HCT116 (cell line): ENCODE measurements around the gene EXOC4. TPM values are rescaled to one million over a fixed set of nuclear protein-coding genes. Genes with fewer than 3 reads are reported as not detected.

Experiments used
- ATAC-seq: fragments of 200-7000 bp; cut with Tn5 transposase; 2 replicates; pipeline ENCODE4 v1.9.1; 2020; ENCODE audit warnings: mild to moderate bottlenecking, moderate library complexity
- BruUV-seq: library from RNA; stranded (reverse); fragments of 400-500 nt; replicated peaks from 2 replicates; lab custom pipeline; 2021; lab: Mats Ljungman, UMichigan
- CTCF ChIA-PET: fragments of 300-600 bp; sonication (Branson Sonifier 250); formaldehyde crosslinking; loops from one replicate; lab custom pipeline; 2021; ENCODE audit warnings: antibody characterized with exemption; lab: Charles Lee
- POLR2A ChIA-PET: fragments of 300-600, 350-600 bp; sonication (Branson Sonifier 250); formaldehyde crosslinking; loops from one replicate; lab custom pipeline; 2021; ENCODE audit warnings: antibody characterized with exemption; lab: Charles Lee
- RAD21 ChIA-PET, 2 experiments: fragments of 300-600 bp; sonication (Branson Sonifier 250); formaldehyde crosslinking; loops; one replicate each; lab custom pipeline; 2023; ENCODE audit warnings: low total read pairs in 2 of 2; ENCODE audit not compliant: uncharacterized antibody in 2 of 2, unreplicated experiment in 2 of 2, low non-redundant PET in 1 of 2; lab: Charles Lee
- DNase-seq: peaks from one replicate; pipeline ENCODE4 v3.0.0-alpha.2; 2010; ENCODE audit warnings: low read depth, low spot score
- H2AFZ ChIP-seq: fragments of 200-600 bp; shearing (Covaris generic), sonication (generic); 2 replicates; pipeline ENCODE4 v1.6.1; 2017; ENCODE audit warnings: low read depth, mixed run types, mixed read lengths, antibody characterized with exemption, low read length; ENCODE audit not compliant: poor library complexity, severe bottlenecking
- H3K27ac ChIP-seq: 2 replicates; pipeline ENCODE4 v1.5.1; 2012; ENCODE audit warnings: low read depth, low read length
- H3K27me3 ChIP-seq: fragments of 200-600 bp; sonication (generic); 2 replicates; pipeline ENCODE4 v1.6.1; 2016; ENCODE audit warnings: mixed run types, low read length, mixed read lengths; ENCODE audit not compliant: insufficient read depth
- H3K36me3 ChIP-seq, 2 experiments: fragments of 200-500 bp in 1 of 2; fragments of 200-600 bp in 1 of 2; sonication (Bioruptor generic) in 1 of 2; sonication (generic) in 1 of 2; 2 replicates each; pipeline versions ENCODE4 v1.5.1 to v1.6.1; 2014 to 2016; ENCODE audit warnings: low read length in 2 of 2, inconsistent platforms in 1 of 2, mixed read lengths in 1 of 2, mixed run types in 1 of 2; ENCODE audit not compliant: insufficient read depth in 2 of 2, control insufficient read depth in 1 of 2
- H3K4me1 ChIP-seq, 2 experiments: fragments of 200-600 bp in 1 of 2; sonication (generic) in 1 of 2; 2 replicates each; pipeline versions ENCODE4 v1.5.1 to v1.6.1; 2012 to 2017; ENCODE audit warnings: low read length in 2 of 2, inconsistent platforms in 1 of 2, mild to moderate bottlenecking in 1 of 2, mixed read lengths in 1 of 2, mixed run types in 1 of 2, moderate library complexity in 1 of 2; ENCODE audit not compliant: insufficient read depth in 2 of 2, control insufficient read depth in 1 of 2
- H3K4me2 ChIP-seq: fragments of 200-600 bp; sonication (generic); 2 replicates; pipeline ENCODE4 v1.6.1; 2017; ENCODE audit warnings: mixed run types, low read length, mixed read lengths
- H3K4me3 ChIP-seq, 2 experiments: fragments of 200-600 bp in 1 of 2; sonication (generic) in 1 of 2; replicated peaks in 1 of 2; 2 replicates each; pipeline ENCODE4 v1.5.1; 2011 to 2016; ENCODE audit warnings: low read length in 2 of 2, control low read depth in 1 of 2, low read depth in 1 of 2, mild to moderate bottlenecking in 1 of 2, mixed read lengths in 1 of 2, mixed run types in 1 of 2
- H3K79me2 ChIP-seq: fragments of 200-600 bp; sonication (generic); 2 replicates; pipeline ENCODE4 v1.6.1; 2017; ENCODE audit warnings: mild to moderate bottlenecking, mixed run types, low read length, moderate library complexity, mixed read lengths; ENCODE audit not compliant: insufficient read depth
- H3K9ac ChIP-seq: fragments of 200-600 bp; sonication (generic); 2 replicates; pipeline ENCODE4 v1.6.1; 2016; ENCODE audit warnings: low read length, mixed read lengths
- H3K9me2 ChIP-seq: fragments of 200-600 bp; sonication (generic), shearing (Covaris generic); 2 replicates; pipeline ENCODE4 v1.6.1; 2017; ENCODE audit warnings: mixed run types, mild to moderate bottlenecking, moderate library complexity; ENCODE audit not compliant: insufficient read depth
- H3K9me3 ChIP-seq, 2 experiments: fragments of 200-500 bp in 1 of 2; fragments of 200-600 bp in 1 of 2; sonication (Bioruptor generic) in 1 of 2; sonication (generic) in 1 of 2; 2 replicates each; pipeline ENCODE4 v1.6.1; 2014 to 2017; ENCODE audit warnings: low read length in 2 of 2, mixed read lengths in 2 of 2, inconsistent platforms in 1 of 2, low read depth in 1 of 2, mild to moderate bottlenecking in 1 of 2, mixed run types in 1 of 2, moderate library complexity in 1 of 2; ENCODE audit not compliant: control insufficient read depth in 1 of 2, insufficient read depth in 1 of 2
- H4K20me1 ChIP-seq: fragments of 200-600 bp; sonication (generic), shearing (Covaris generic); 2 replicates; pipeline ENCODE4 v1.6.1; 2017; ENCODE audit warnings: mixed run types, mild to moderate bottlenecking, moderate library complexity; ENCODE audit not compliant: insufficient read depth
- EGR1 ChIP-seq: IDR thresholded peaks from 2 replicates; pipeline ENCODE4 v1.6.1; 2012; ENCODE audit warnings: low read depth
- EZH2phosphoT487 ChIP-seq: fragments of 200-600 bp; IDR thresholded peaks from 2 replicates; pipeline ENCODE4 v1.6.1; 2018; ENCODE audit warnings: antibody characterized with exemption, borderline replicate concordance
- FOSL1 ChIP-seq: IDR thresholded peaks from 2 replicates; pipeline ENCODE4 v1.6.1; 2012; ENCODE audit warnings: low read depth
- JUND ChIP-seq: IDR thresholded peaks from 2 replicates; pipeline ENCODE4 v1.6.1; 2012
- POLR2AphosphoS5 ChIP-seq: IDR thresholded peaks from 2 replicates; pipeline ENCODE4 v1.6.1; 2011; ENCODE audit warnings: mild to moderate bottlenecking, low read depth, low read length, moderate library complexity
- RAD21 ChIP-seq: IDR thresholded peaks from 2 replicates; pipeline ENCODE4 v1.6.1; 2012; ENCODE audit warnings: low read depth, mild to moderate bottlenecking
- SRF ChIP-seq: IDR thresholded peaks from 2 replicates; pipeline ENCODE4 v1.6.1; 2012; ENCODE audit warnings: low read depth
- YY1 ChIP-seq: IDR thresholded peaks from 2 replicates; pipeline ENCODE4 v1.6.1; 2011; ENCODE audit warnings: low read length, low read depth, moderate library complexity, mild to moderate bottlenecking; ENCODE audit not compliant: insufficient replicate concordance; ENCODE audit errors: extremely low read depth
- ZFX ChIP-seq: fragments of 450-650 bp; IDR thresholded peaks from 2 replicates; pipeline ENCODE4 v1.6.1; 2017
- ZNF274 ChIP-seq: fragments of 200-500 bp; sonication (Bioruptor generic); IDR thresholded peaks from 2 replicates; pipeline ENCODE4 v1.6.1; 2014; ENCODE audit warnings: mild to moderate bottlenecking, low read depth, low read length, inconsistent platforms
- intact Hi-C: fragments of 100-400 bp; cut with micrococcal nuclease; formaldehyde crosslinking; loops from 2 replicates; pipeline ENCODE4 v1.10.0; 2022
- total RNA-seq: library from RNA; stranded (reverse); gene quantifications from one replicate; pipeline ENCODE4 v1.2.1, GENCODE V29; 2021; ENCODE audit not compliant: unreplicated experiment
- TF ChIP-seq, protein P1 (sequence below): IDR thresholded peaks from 2 replicates; pipeline ENCODE4 v1.6.1; 2012
- TF ChIP-seq, protein P2 (sequence below): IDR thresholded peaks from 2 replicates; pipeline ENCODE4 v1.6.1; 2012

EXOC4 gene
- total RNA-seq, 1 experiment from 2014 or later: 40.3 TPM

DNA sequence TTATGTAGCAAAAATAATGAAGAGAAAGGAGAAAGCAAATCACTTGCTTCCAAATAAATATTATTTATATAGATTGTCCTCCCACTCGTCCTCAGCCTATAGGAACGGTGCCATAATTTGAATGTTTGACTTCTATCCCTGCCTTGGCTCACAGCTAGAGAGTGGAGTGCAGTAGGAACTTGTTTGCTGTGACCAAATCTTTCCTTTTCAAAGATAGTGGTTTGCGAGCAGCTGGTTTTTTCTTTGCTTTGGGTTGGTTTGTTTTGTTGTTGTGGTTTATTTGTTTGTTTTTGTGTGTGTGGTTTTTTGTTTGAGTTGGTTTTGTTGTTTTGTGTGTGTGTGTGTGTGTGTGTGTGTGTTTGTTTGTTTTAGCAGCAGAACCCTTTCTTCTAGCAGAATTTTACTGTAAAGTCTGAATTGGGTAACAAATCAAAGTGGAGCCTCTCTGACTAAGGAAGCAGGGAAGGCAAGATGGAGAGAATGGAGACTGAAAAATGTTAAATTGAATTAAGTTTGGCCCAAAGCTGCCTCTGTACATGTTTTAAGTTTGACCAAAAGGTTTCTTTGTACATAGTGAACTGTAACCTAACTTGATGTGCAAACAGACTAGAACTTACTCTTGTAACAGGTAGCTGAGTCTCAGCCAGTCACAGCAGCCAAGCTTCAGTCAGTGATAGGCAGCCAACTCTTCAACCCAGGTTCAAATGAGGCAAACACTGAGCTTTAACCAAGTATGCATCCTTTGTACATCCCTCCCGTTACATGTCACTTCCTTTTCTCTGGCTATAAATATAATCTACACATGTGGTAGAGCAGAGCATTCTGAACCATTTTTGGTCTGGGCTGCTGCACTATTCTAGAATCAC is 724.8 kb downstream of the EXOC4 start:
- intact Hi-C loops: no loop called here
- BruUV-seq: no TSS peak
- H2AFZ ChIP-seq: no peak overlapping the region
- no peak overlapping the region for H3K4me2 ChIP-seq
- no peaks in the 10 kb centered on the region for H3K4me1 ChIP-seq
- no peaks in the 10 kb centered on the region for H3K9me2 ChIP-seq
- no peaks in the 10 kb centered on the region for H3K79me2 ChIP-seq
- no peaks in the 10 kb centered on the region for H4K20me1 ChIP-seq
- TF ChIP-seq, protein P1, sequence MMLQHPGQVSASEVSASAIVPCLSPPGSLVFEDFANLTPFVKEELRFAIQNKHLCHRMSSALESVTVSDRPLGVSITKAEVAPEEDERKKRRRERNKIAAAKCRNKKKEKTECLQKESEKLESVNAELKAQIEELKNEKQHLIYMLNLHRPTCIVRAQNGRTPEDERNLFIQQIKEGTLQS: no peak
- TF ChIP-seq EZH2phosphoT487 (no peak), POLR2AphosphoS5 (no peak), RAD21 (no peak), EGR1 (no peak), SRF (no peak), ZFX (no peak), YY1 (no peak), ZNF274 (no peak), FOSL1 (no peak), JUND (no peak)
- TF ChIP-seq, protein P2, sequence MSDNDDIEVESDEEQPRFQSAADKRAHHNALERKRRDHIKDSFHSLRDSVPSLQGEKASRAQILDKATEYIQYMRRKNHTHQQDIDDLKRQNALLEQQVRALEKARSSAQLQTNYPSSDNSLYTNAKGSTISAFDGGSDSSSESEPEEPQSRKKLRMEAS: no peak
- TF ChIP-seq, all 23 proteins: peak for 0
- Histone ChIP-seq H3K27me3 (no peaks in the 10 kb centered on the region), H3K4me3 (no peak overlapping the region), H3K36me3 (no peaks in the 10 kb centered on the region), H3K9me3 (no peaks in the 10 kb centered on the region), H3K9ac (no peak overlapping the region), H3K27ac (no peak overlapping the region)
- ChIA-PET POLR2A (no interaction called here), RAD21 (no interaction called here), CTCF (no interaction called here)
- no peak for DNase-seq
- no peak for ATAC-seq
